Erythroblast (primary cell): ENCODE results near the gene TTC28.

Experiments used
- GATA1 ChIP-seq: IDR thresholded peaks from 2 replicates; pipeline ENCODE4 v1.6.1; 2011; ENCODE audit warnings: low read depth, mild to moderate bottlenecking, control low read depth, low read length, moderate library complexity
- POLR2A ChIP-seq: IDR thresholded peaks from 2 replicates; pipeline ENCODE4 v1.6.1; 2011; ENCODE audit warnings: mild to moderate bottlenecking, low read length

DNA sequence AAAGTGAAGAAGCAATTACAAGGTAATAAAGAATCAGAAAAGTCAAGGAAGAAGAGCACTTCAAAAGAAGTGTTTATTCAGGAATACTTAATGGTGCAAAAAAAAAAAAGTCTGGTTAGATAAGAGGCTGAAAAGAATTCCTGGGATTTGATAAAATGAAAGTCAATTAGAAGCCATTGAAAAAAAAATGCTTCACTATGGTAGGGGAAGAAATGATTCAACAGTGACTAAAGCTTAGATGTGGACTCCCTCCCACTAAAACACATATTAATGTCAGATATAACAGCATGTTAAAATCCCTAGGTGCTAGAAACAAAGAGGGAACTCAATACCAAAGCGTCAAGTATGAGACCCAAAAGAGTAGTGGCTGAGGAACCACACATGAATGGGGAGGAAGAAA is 425.2 kb downstream of the TTC28 start:
- TF ChIP-seq POLR2A: no peak
- TF ChIP-seq GATA1: no peak
